ENCODE data around the gene STAC. TPM values are rescaled to one million over a fixed set of nuclear protein-coding genes. Genes with fewer than 3 reads are reported as not detected.
"Not testable (repeated sequence)": the region's sequence is repeated elsewhere in the genome, so short reads cannot be mapped to it uniquely, and the experiment has no call there.

The STAC gene
- polyA plus RNA-seq, 6 donors from 2014 or later: not detected

GRCh38 chr3:36433511-36433910 lies 53.2 kb downstream of the STAC start:
- no peak overlapping the region for H3K27ac Mint-ChIP-seq
- ATAC-seq (ENCODE audit: low read depth in 2 of 2): no peak

GRCh38 chr3:36434687-36435426 lies 54.6 kb downstream of the STAC start:
- no peak for DNase-seq
- ATAC-seq (ENCODE audit: low read depth in 2 of 2): no peak
- Mint-ChIP-seq H3K36me3 (no peaks in the 10 kb centered on the region), H3K4me3 (no peak overlapping the region), H3K4me1 (no peaks in the 10 kb centered on the region), H3K27me3 (no peaks in the 10 kb centered on the region), H3K27ac (no peak overlapping the region), H3K9me3 (no peaks in the 10 kb centered on the region)

More at GRCh38 chr3:36433511-36433910, 53.2 kb downstream of the STAC start:
- H3K27me3 Mint-ChIP-seq: no peaks in the 10 kb centered on the region
- H3K4me1 Mint-ChIP-seq: no peaks in the 10 kb centered on the region
- DNase-seq: no peak
- no peak overlapping the region for H3K4me3 Mint-ChIP-seq
- H3K36me3 Mint-ChIP-seq: no peaks in the 10 kb centered on the region
- H3K9me3 Mint-ChIP-seq: peaks cover 0 to 1% (median 0%) of the 10 kb centered on the region in 7 donors

GRCh38 chr3:36443028-36443686 lies 62.9 kb downstream of the STAC start:
- H3K9me3 Mint-ChIP-seq: peaks cover 0 to 5% (median 1%) of the 10 kb centered on the region in 7 donors
- H3K4me3 Mint-ChIP-seq: no peak overlapping the region
- DNase-seq (no peak), ATAC-seq (ENCODE audit: low read depth in 2 of 2) (no peak)
- no peaks in the 10 kb centered on the region for H3K4me1 Mint-ChIP-seq
- no peaks in the 10 kb centered on the region for H3K36me3 Mint-ChIP-seq
- H3K27ac Mint-ChIP-seq: no peak overlapping the region
- no peaks in the 10 kb centered on the region for H3K27me3 Mint-ChIP-seq

- H3K4me3 Mint-ChIP-seq: no peak overlapping the region
Observed at GRCh38 chr3:36444909-36445308, 64.6 kb downstream of the STAC start.

GRCh38 chr3:36446276-36446675 lies 66.0 kb downstream of the STAC start:
- Mint-ChIP-seq H3K4me3 (no peak overlapping the region), H3K9me3 (peaks cover 0 to 4% (median 1%) of the 10 kb centered on the region in 7 donors), H3K4me1 (no peaks in the 10 kb centered on the region), H3K36me3 (no peaks in the 10 kb centered on the region), H3K27me3 (no peaks in the 10 kb centered on the region), H3K27ac (no peak overlapping the region)
- DNase-seq (no peak), ATAC-seq (ENCODE audit: low read depth in 2 of 2) (no peak)

More at GRCh38 chr3:36444909-36445308, 64.6 kb downstream of the STAC start:
- peaks cover 0 to 5% (median 1%) of the 10 kb centered on the region in 7 donors for H3K9me3 Mint-ChIP-seq
- ATAC-seq (ENCODE audit: low read depth in 2 of 2) (no peak), DNase-seq (no peak)
- H3K36me3 Mint-ChIP-seq: no peaks in the 10 kb centered on the region
- H3K27ac Mint-ChIP-seq: no peak overlapping the region
- H3K4me1 Mint-ChIP-seq: no peaks in the 10 kb centered on the region
- H3K27me3 Mint-ChIP-seq: no peaks in the 10 kb centered on the region

GRCh38 chr3:36447061-36447460 lies 66.8 kb downstream of the STAC start:
- Mint-ChIP-seq H3K27ac (no peak overlapping the region), H3K36me3 (no peaks in the 10 kb centered on the region), H3K4me3 (no peak overlapping the region)

GRCh38 chr3:36451816-36452215 lies 71.5 kb downstream of the STAC start:
- no peak overlapping the region for H3K4me3 Mint-ChIP-seq
- H3K4me1 Mint-ChIP-seq: peaks cover 0 to 3% (median 0%) of the 10 kb centered on the region in 3 donors
- no peaks in the 10 kb centered on the region for H3K36me3 Mint-ChIP-seq
- ATAC-seq (ENCODE audit: low read depth in 2 of 2): no peak
- H3K9me3 Mint-ChIP-seq: no peaks in the 10 kb centered on the region
- no peak overlapping the region for H3K27ac Mint-ChIP-seq
- no peaks in the 10 kb centered on the region for H3K27me3 Mint-ChIP-seq
- no peak for DNase-seq

More at GRCh38 chr3:36447061-36447460, 66.8 kb downstream of the STAC start:
- ATAC-seq (ENCODE audit: low read depth in 2 of 2) (no peak), DNase-seq (no peak)
- peaks cover 0 to 4% (median 0%) of the 10 kb centered on the region in 7 donors for H3K9me3 Mint-ChIP-seq
- no peaks in the 10 kb centered on the region for H3K27me3 Mint-ChIP-seq
- H3K4me1 Mint-ChIP-seq: no peaks in the 10 kb centered on the region

- peak overlapping the region in 1 of 8 donors; percentile 28 for H3K4me3 Mint-ChIP-seq
- H3K27ac Mint-ChIP-seq; H3K27me3 Mint-ChIP-seq; H3K9me3 Mint-ChIP-seq; H3K4me1 Mint-ChIP-seq; ATAC-seq (ENCODE audit: low read depth in 2 of 2); DNase-seq; H3K36me3 Mint-ChIP-seq: not testable (repeated sequence)
Observed at GRCh38 chr3:36453213-36453612, 72.9 kb downstream of the STAC start.

GRCh38 chr3:36453896-36454295 lies 73.6 kb downstream of the STAC start:
- not testable (repeated sequence) for H3K9me3 Mint-ChIP-seq
- peak overlapping the region in 2 of 8 donors; percentile 13 to 82 for H3K4me3 Mint-ChIP-seq

GRCh38 chr3:36455406-36455805 lies 75.1 kb downstream of the STAC start:
- Mint-ChIP-seq H3K9me3 (no peaks in the 10 kb centered on the region), H3K27me3 (no peaks in the 10 kb centered on the region), H3K36me3 (no peaks in the 10 kb centered on the region), H3K27ac (no peak overlapping the region), H3K4me1 (peaks cover 0 to 3% (median 0%) of the 10 kb centered on the region in 3 donors), H3K4me3 (no peak overlapping the region)
- no peak for DNase-seq
- ATAC-seq (ENCODE audit: low read depth in 2 of 2): no peak

More at GRCh38 chr3:36453896-36454295, 73.6 kb downstream of the STAC start:
- not testable (repeated sequence) for H3K27ac Mint-ChIP-seq; H3K27me3 Mint-ChIP-seq; H3K4me1 Mint-ChIP-seq; ATAC-seq (ENCODE audit: low read depth in 2 of 2); H3K36me3 Mint-ChIP-seq; DNase-seq

GRCh38 chr3:36456784-36457183 lies 76.5 kb downstream of the STAC start:
- no peaks in the 10 kb centered on the region for H3K27me3 Mint-ChIP-seq
- no peak overlapping the region for H3K4me3 Mint-ChIP-seq
- no peak overlapping the region for H3K27ac Mint-ChIP-seq
- peaks cover 0 to 3% (median 0%) of the 10 kb centered on the region in 3 donors for H3K4me1 Mint-ChIP-seq
- DNase-seq (no peak), ATAC-seq (ENCODE audit: low read depth in 2 of 2) (no peak)
- H3K9me3 Mint-ChIP-seq: peaks cover 0 to 4% (median 0%) of the 10 kb centered on the region in 7 donors
- H3K36me3 Mint-ChIP-seq: no peaks in the 10 kb centered on the region

- no peak for DNase-seq
- H3K27me3 Mint-ChIP-seq: no peaks in the 10 kb centered on the region
- no peak for ATAC-seq (ENCODE audit: low read depth in 2 of 2)
- H3K36me3 Mint-ChIP-seq: no peaks in the 10 kb centered on the region
- H3K4me1 Mint-ChIP-seq: peaks cover 0 to 3% (median 0%) of the 10 kb centered on the region in 3 donors
- no peak overlapping the region for H3K4me3 Mint-ChIP-seq
- no peak overlapping the region for H3K27ac Mint-ChIP-seq
- peaks cover 0 to 4% (median 0%) of the 10 kb centered on the region in 7 donors for H3K9me3 Mint-ChIP-seq
Observed at GRCh38 chr3:36457667-36458066, 77.4 kb downstream of the STAC start.

GRCh38 chr3:36459177-36459576 lies 78.9 kb downstream of the STAC start:
- DNase-seq (no peak), ATAC-seq (ENCODE audit: low read depth in 2 of 2) (no peak)
- H3K4me1 Mint-ChIP-seq: peaks cover 0 to 2% (median 0%) of the 10 kb centered on the region in 3 donors
- peaks cover 0 to 4% (median 0%) of the 10 kb centered on the region in 7 donors for H3K9me3 Mint-ChIP-seq
- no peaks in the 10 kb centered on the region for H3K27me3 Mint-ChIP-seq
- H3K4me3 Mint-ChIP-seq: no peak overlapping the region
- H3K36me3 Mint-ChIP-seq: no peaks in the 10 kb centered on the region
- no peak overlapping the region for H3K27ac Mint-ChIP-seq

GRCh38 chr3:36461597-36461996 lies 81.3 kb downstream of the STAC start:
- Mint-ChIP-seq H3K27me3 (no peaks in the 10 kb centered on the region), H3K4me3 (no peak overlapping the region), H3K9me3 (peaks cover 0 to 16% (median 11%) of the 10 kb centered on the region in 7 donors), H3K36me3 (no peaks in the 10 kb centered on the region), H3K27ac (no peak overlapping the region), H3K4me1 (no peaks in the 10 kb centered on the region)
- ATAC-seq (ENCODE audit: low read depth in 2 of 2) (no peak), DNase-seq (no peak)

All from naive B cell (primary cell).